Retinal pigment epithelial cell (primary cell): ENCODE measurements around the gene TSPAN16.
"Not testable (repeated sequence)": the region's sequence is repeated elsewhere in the genome, so short reads cannot be mapped to it uniquely, and the experiment has no call there.

Source experiments
- DNase-seq: peaks from one replicate; pipeline ENCODE4 v3.0.0-alpha.2; 2010; ENCODE audit warnings: low read depth
- H3K4me3 ChIP-seq: 2 replicates; pipeline ENCODE4 v1.5.1; 2011; ENCODE audit warnings: mild to moderate bottlenecking, low read length, control low read depth, moderate library complexity
- TF ChIP-seq, protein P1 (sequence below): conservative IDR thresholded peaks from 2 replicates; pipeline ENCODE4 v1.5.1; 2011; ENCODE audit warnings: low read depth, low read length, control low read depth, inconsistent platforms

TSPAN16 gene

DNA sequence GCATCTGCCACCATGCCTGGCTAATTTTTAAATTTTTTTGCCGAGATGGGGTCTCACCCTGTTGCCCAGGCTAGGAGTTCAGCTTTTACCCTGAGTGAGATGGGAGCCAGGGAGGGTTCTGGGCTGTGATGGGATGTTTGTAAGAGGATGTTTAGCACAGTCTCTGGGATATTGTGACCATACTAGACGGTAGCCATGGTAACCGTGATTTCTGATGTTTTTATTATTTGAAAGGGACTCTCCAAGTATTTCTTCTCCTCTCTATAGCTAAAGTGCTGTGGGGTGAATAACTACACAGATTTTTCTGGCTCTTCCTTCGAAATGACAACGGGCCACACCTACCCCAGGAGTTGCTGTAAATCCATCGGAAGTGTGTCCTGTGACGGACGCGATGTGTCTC lies 10.4 kb downstream of the TSPAN16 start:
- H3K4me3 ChIP-seq: no peak overlapping the region
- no peak for DNase-seq
- TF ChIP-seq, protein P1, sequence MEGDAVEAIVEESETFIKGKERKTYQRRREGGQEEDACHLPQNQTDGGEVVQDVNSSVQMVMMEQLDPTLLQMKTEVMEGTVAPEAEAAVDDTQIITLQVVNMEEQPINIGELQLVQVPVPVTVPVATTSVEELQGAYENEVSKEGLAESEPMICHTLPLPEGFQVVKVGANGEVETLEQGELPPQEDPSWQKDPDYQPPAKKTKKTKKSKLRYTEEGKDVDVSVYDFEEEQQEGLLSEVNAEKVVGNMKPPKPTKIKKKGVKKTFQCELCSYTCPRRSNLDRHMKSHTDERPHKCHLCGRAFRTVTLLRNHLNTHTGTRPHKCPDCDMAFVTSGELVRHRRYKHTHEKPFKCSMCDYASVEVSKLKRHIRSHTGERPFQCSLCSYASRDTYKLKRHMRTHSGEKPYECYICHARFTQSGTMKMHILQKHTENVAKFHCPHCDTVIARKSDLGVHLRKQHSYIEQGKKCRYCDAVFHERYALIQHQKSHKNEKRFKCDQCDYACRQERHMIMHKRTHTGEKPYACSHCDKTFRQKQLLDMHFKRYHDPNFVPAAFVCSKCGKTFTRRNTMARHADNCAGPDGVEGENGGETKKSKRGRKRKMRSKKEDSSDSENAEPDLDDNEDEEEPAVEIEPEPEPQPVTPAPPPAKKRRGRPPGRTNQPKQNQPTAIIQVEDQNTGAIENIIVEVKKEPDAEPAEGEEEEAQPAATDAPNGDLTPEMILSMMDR: no peak

- not testable (repeated sequence) for H3K4me3 ChIP-seq
Measured at GRCh38 chr19:11320278-11320995, 24.5 kb downstream of the TSPAN16 start.

GRCh38 chr19:11321191-11322126 lies 25.5 kb downstream of the TSPAN16 start:
- TF ChIP-seq, protein P1: no peak
- no peak overlapping the region for H3K4me3 ChIP-seq
- no peak for DNase-seq

More at GRCh38 chr19:11320278-11320995, 24.5 kb downstream of the TSPAN16 start:
- not testable (repeated sequence) for DNase-seq

GRCh38 chr19:11322269-11323024 lies 26.5 kb downstream of the TSPAN16 start:
- no peak for DNase-seq
- no peak overlapping the region for H3K4me3 ChIP-seq
- TF ChIP-seq, protein P1: no peak

DNA sequence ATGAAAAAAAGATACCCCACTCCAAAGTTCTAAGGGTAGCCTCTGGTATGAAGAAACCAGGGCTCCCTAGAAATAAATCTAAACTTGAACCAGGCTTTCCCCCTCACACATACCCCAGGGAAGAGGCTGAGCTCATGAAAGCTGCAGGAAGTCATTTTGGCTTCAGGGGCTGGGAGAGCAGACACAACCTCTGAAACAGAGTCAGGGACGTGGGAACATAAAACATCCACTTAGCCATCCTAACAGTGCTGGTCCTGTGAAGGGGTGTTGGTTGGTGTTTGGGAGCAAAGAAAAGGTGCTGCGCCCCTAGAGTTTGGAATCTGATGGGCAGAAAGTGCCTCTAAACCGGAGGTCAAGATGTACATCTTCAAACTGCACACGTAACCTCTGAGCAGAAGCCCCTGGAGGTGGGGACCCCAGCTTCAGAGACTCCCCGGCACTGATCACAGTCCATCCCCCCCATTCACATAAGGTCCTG lies 27.7 kb downstream of the TSPAN16 start:
- no peak overlapping the region for H3K4me3 ChIP-seq
- no peak for DNase-seq
- TF ChIP-seq, protein P1: no peak

- peak; percentile 81 for DNase-seq
- TF ChIP-seq, protein P1: no peak
- peak overlapping the region; percentile 26 for H3K4me3 ChIP-seq
Measured at GRCh38 chr19:11324079-11324661, 28.2 kb downstream of the TSPAN16 start.
